Omental fat pad (tissue), 4 donors: ENCODE results near the gene CEMIP. TPM values are rescaled to one million over a fixed set of nuclear protein-coding genes. Genes with fewer than 3 reads are reported as not detected.

Source experiments
- ATAC-seq: fragments of 150-250 bp; one replicate; pipeline ENCODE4 v1.9.1; 2016; ENCODE audit warnings: mild to moderate bottlenecking, moderate library complexity; ENCODE audit not compliant: low FRiP score
- DNase-seq: peaks from one replicate; pipeline ENCODE4 v3.0.0-alpha.2; 2019; ENCODE audit warnings: low spot score
- total RNA-seq, 4 donors: library from RNA; depleted of rRNA; stranded (reverse); fragments of >200 nt; gene quantifications; one replicate each; pipeline ENCODE4 v1.1.0, GENCODE V29; 2016
- TF ChIP-seq, protein P1 (sequence below), 3 donors: fragments of 450-650 bp; IDR thresholded peaks; one replicate each; pipeline ENCODE4 v1.5.1; 2016 to 2017; ENCODE audit warnings: antibody characterized with exemption in 3 of 3, mild to moderate bottlenecking in 3 of 3, moderate library complexity in 2 of 3

CEMIP gene
- total RNA-seq, 4 donors from 2014 or later = 0.19 to 9.5 (median 1.2) TPM; not detected in 1

DNA sequence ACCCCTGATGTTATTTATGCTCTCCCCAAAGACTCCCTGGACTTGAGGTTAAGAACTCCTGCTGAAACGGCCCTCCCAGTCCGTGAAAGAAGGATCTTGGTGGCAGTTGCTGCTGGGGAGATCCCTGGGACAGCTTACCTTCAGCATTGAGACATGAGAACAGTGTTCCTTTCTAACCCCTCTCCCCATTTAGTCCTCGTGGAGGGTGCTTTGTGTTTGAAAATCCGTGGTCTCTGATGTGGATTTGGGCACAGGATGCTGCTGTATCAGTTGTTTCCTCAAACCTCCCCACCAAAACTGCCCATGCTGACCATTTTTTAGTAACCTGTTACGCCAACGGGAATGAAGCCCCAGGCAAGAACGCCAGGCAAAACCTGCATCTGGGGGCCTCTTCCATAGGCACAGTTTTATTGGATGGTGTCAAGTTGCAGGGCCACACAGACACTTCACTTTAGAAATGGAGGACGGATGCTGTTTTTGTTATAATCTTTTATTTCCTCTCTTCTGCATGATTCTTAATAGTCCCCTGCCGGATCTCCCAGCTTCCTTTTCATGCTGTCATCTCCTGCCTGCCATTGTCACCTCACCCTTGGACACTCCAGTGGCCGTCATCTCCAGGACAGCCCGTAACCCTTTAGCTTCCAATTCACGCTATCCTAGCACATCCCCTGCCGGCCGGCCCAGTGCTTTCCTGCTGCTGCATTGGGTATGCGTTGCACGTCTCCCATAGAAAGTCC, 31.7 kb upstream of the CEMIP start:
- DNase-seq = no peak
- no peak for ATAC-seq
- TF ChIP-seq, protein P1, sequence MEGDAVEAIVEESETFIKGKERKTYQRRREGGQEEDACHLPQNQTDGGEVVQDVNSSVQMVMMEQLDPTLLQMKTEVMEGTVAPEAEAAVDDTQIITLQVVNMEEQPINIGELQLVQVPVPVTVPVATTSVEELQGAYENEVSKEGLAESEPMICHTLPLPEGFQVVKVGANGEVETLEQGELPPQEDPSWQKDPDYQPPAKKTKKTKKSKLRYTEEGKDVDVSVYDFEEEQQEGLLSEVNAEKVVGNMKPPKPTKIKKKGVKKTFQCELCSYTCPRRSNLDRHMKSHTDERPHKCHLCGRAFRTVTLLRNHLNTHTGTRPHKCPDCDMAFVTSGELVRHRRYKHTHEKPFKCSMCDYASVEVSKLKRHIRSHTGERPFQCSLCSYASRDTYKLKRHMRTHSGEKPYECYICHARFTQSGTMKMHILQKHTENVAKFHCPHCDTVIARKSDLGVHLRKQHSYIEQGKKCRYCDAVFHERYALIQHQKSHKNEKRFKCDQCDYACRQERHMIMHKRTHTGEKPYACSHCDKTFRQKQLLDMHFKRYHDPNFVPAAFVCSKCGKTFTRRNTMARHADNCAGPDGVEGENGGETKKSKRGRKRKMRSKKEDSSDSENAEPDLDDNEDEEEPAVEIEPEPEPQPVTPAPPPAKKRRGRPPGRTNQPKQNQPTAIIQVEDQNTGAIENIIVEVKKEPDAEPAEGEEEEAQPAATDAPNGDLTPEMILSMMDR (IDR thresholded peaks at IDR 0.05) = no peak

DNA sequence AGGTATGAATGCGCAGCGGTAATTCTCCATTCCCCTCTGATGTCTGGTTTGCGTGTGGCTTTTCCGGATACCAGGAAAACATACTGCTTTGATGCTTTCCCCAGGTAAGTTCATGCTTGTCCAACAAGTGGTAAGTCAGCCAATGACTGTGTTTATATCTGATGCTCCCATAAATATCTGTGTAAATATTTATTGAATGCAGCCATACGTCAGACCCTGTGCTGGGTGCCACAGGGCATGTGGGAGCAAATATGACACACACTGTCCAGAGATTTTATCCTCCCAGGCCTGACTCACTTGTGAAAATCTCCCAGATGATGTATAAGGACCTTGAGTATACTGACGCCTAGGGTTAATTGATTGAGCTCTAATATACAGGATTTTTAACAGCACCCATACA, 29.6 kb upstream of the CEMIP start:
- DNase-seq = no peak
- TF ChIP-seq, protein P1 (IDR thresholded peaks at IDR 0.05) = no peak

DNA sequence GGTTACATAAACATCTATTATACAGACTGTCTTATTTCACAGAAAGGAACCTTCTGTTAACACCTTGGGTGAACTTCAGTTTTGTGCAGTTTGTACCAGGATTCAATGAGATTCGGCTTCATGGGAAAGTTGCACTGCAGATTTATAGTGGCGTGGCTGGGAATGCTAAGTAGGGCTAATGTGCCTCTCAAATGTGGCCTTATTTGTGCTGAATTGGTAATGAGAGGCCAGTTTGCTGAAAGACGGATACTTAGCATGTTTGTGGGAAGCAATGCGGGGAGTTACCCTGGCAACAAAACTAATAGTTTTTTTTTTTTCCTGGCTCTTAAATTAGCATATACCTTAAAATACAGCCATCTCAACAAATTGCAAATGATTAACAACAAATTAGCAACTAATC, 28.6 kb upstream of the CEMIP start:
- no peak for ATAC-seq
- DNase-seq = no peak
- TF ChIP-seq, protein P1 (IDR thresholded peaks at IDR 0.05) = no peak

More for the DNA sequence above, 29.6 kb upstream of the CEMIP start:
- no peak for ATAC-seq

DNA sequence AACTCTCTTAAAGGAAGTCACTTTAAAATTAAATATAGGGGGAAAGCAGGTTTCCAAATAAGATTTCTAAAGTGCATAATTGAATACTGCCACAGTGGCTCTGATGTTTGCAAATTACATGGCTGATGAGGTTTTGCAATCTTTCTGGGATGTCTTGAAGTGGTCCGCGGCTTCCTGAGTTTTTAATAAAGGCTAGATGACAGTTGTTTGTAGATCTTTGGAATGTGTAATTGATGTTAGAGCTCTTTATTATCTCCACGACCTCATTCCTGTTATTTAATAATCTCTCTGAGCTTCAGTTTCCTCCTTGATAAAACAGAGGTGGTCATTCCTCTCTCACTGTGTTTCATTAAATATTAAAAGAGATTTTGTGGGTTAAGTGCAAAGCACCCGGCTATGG, 27.0 kb upstream of the CEMIP start:
- no peak for ATAC-seq
- TF ChIP-seq, protein P1 (IDR thresholded peaks at IDR 0.05) = no peak
- DNase-seq = no peak

DNA sequence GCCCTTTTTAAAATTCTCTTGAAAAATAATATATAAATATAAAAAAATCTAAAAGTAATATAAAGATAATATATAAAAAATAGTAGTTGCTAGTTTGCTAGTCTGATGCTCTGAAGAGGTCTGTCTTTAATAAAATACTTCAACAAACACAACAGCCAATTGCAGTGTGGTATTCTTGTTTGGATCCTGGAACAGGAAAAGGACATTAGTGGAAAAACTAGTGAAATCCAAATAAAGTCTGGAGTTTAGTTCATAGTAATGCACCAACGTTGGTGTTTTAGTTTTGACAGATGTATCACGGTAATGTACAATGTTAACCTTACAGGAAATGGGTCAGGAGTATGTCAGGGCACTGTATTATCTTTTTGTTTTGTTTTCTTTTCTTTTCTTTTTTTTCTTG, 26.0 kb upstream of the CEMIP start:
- TF ChIP-seq, protein P1 (IDR thresholded peaks at IDR 0.05) = no peak
- no peak for DNase-seq
- ATAC-seq = no peak

DNA sequence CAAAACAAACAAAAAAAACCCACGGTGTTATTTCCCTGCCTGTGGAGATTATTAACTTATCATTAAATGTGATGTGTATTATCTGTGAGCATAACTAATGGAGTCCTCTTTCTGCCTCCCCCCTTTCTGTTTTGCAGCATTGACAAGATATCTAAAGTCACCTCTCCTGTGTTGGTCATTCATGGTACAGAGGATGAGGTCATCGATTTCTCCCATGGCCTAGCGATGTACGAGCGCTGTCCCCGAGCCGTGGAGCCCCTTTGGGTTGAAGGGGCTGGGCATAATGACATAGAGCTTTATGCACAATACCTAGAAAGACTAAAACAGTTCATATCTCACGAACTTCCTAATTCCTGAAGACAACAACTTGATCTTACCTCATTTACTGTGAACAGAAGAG, 25.2 kb upstream of the CEMIP start:
- DNase-seq (no peak), ATAC-seq (no peak)
- TF ChIP-seq, protein P1 (IDR thresholded peaks at IDR 0.05) = no peak

DNA sequence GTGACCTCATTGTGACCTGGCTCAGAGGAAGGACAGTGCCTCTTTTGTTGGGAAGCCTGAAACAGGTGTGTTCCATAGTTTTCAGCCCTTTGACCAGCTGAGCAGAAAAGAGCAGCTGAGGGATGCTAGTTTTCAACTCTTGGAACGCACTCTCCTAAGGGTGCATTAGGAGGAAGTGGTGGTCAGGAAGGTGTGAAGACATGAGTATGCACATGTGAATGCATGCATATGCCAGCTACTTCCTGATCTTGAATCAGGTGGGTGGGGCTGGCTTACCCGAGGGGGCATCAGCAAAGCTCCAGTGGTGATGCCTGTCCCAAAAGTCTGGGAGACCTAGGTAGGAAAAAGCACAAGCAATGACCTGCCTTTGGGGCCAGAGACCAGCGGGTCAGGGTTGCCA, 23.3 kb upstream of the CEMIP start:
- no peak for ATAC-seq
- TF ChIP-seq, protein P1 (IDR thresholded peaks at IDR 0.05) = no peak
- no peak for DNase-seq
